Stomach (tissue), 9 donors: Measurements from ENCODE around the gene TNFSF8. TPM values are rescaled to one million over a fixed set of nuclear protein-coding genes. Genes with fewer than 3 reads are reported as not detected.

Experiments
- DNase-seq, 2 donors: peaks; one replicate each; pipeline versions ENCODE4 v3.0.0 to v3.0.0-alpha.2; 2013 to 2019
- H3K27ac ChIP-seq, 5 donors: fragments of 200-600 bp in 4 of 5; sonication (generic) in 4 of 5; one replicate each; pipeline ENCODE4 v1.5.1; 2013 to 2019; ENCODE audit warnings: mild to moderate bottlenecking in 1 of 5, moderate library complexity in 1 of 5
- H3K27me3 ChIP-seq, 3 donors: fragments of 200-600 bp; sonication (generic); one replicate each; pipeline ENCODE4 v1.5.1; 2017 to 2019; ENCODE audit warnings: mixed run types in 1 of 3
- H3K36me3 ChIP-seq, 4 donors: fragments of 200-600 bp; sonication (generic); 1 replicate in 3 of 4; 2 replicates in 1 of 4; pipeline ENCODE4 v1.5.1; 2016 to 2019
- H3K4me1 ChIP-seq, 4 donors: fragments of 200-600 bp; sonication (generic); one replicate each; pipeline ENCODE4 v1.5.1; 2016 to 2019
- H3K4me3 ChIP-seq, 4 donors: fragments of 200-600 bp; sonication (generic) in 3 of 4; one replicate each; pipeline ENCODE4 v1.5.1; 2016 to 2019; ENCODE audit warnings: mild to moderate bottlenecking in 1 of 4
- H3K9me3 ChIP-seq, 4 donors: fragments of 200-600 bp; sonication (generic); one replicate each; pipeline ENCODE4 v1.5.1; 2016 to 2019
- EP300 ChIP-seq: sonication (generic); formaldehyde crosslinking; IDR thresholded peaks from one replicate; pipeline ENCODE4 v1.6.1; 2017; ENCODE audit warnings: antibody characterized with exemption
- POLR2A ChIP-seq, 4 donors: fragments of 450-650 bp; IDR thresholded peaks; one replicate each; pipeline ENCODE4 v1.6.1; 2016; ENCODE audit warnings: antibody characterized with exemption in 4 of 4, control low read depth in 2 of 4, mild to moderate bottlenecking in 1 of 4, moderate library complexity in 1 of 4
- POLR2AphosphoS5 ChIP-seq, 3 donors: sonication (generic); formaldehyde crosslinking; IDR thresholded peaks; one replicate each; pipeline ENCODE4 v1.6.1; 2016; ENCODE audit warnings: antibody characterized with exemption in 3 of 3
- WGBS, 5 donors: extraction: QIAGEN DNeasy Blood & Tissue Kit in 3 of 5; methylation state at CpG; one replicate each; pipeline versions ENCODE4 v1.1.5 to v1.1.7; 2013 to 2018; 5-methylcytosine and 5-hydroxymethylcytosine counted together
- intact Hi-C: fragments of 100-400 bp; cut with DNase I; formaldehyde crosslinking; loops from one replicate; pipeline ENCODE4 v1.15.1; 2023; ENCODE audit warnings: low total_unique reads
- polyA plus RNA-seq, 3 donors: library from polyadenylated mRNA; stranded (reverse); fragments of 200-250 nt; gene quantifications; one replicate each; pipeline ENCODE4 v1.2.3, GENCODE V29; 2013
- total RNA-seq, 5 donors: library from RNA; depleted of rRNA; stranded (reverse); fragments of >200 nt; gene quantifications; one replicate each; pipeline versions ENCODE4 v1.1.0 to v1.2.3, GENCODE V29; 2014 to 2016
- TF ChIP-seq, protein P1 (sequence below), 7 experiments: fragments of 450-650 bp in 4 of 7; fragments of 200-600 bp in 3 of 7; sonication (generic) in 3 of 7; IDR thresholded peaks; one replicate each; pipeline ENCODE4 v1.5.1; 2016 to 2019; ENCODE audit warnings: antibody characterized with exemption in 7 of 7, control low read depth in 2 of 7, mild to moderate bottlenecking in 1 of 7
- donor health status: healthy with polysubstance abuse.
- donor health status: Bipolar disorder and iron deficiency.
- donor health status: healthy.

Gene TNFSF8
- total and polyA plus RNA-seq, 8 donors = 0.40 to 14.0 (median 3.2) TPM; not detected in 2

DNA sequence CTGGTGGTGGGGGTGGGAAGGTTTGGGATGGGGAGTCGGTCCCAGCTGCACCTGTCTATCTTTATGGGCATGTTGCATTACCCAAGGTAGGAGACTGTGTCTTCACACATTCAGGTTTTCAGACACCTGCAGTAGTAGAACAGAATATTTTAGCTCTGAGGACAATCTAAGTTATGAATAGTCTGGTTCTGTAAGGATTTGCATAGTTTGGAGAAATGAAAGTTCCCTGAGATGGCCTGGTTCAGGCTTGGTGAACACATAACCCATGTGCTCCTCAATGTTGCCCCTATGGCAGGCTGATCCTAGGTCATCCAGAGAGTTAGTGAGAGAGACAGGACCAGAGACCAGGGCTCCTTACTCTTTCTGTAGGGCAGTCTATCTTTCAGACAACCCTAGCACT, 20.7 kb downstream of the TNFSF8 start:
- intact Hi-C loops = loop anchor here (5.0 to 10.0 kb wide), 2 partner anchors 95 to 172 kb away; no protein-coding TSS in a partner anchor
- DNase-seq = no peak

DNA sequence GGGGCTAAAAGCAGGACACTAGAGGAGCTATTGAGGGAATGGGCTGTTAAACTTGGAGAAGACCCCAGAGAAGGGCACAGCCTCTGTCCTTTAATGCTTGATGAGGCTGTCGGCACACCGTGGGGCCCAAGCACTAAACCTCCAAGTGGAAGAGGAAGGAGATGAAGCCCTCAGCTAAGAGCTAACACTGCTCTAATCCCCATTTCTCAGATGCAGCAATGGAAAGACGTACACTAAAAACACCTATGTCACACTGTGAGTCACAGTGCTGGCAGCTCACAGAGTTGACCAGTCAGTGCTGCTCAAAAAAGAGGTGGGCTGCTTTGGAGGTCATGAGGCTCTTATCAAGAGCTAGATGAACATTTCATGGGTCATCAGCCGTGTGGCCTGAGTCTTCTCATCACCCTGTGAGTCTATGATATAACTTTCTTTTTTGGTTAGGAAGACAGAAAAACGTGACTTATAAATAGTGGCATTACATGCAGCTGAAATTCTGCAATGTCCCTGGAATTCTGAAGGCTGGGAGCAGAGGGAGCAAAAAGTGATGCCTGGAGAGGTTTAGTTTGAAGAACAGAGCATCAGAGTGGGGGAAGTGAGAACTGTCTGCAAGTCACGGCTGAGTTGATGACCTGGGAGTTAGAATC, 21.5 kb downstream of the TNFSF8 start:
- H3K4me3 ChIP-seq = no peak overlapping the region
- no peak overlapping the region for H3K27ac ChIP-seq
- H3K4me1 ChIP-seq = peaks cover 0 to 17% (median 3%) of the 10 kb centered on the region in 4 donors
- 75 to 84% (median 79%) methylated on average over 6 of the region's 6 CpGs for WGBS, 5 donors
- intact Hi-C loops = no loop called here
- TF ChIP-seq POLR2AphosphoS5 (IDR thresholded peaks at IDR 0.05) (no peak), POLR2A (IDR thresholded peaks at IDR 0.05) (no peak), EP300 (no peak)
- TF ChIP-seq, protein P1, sequence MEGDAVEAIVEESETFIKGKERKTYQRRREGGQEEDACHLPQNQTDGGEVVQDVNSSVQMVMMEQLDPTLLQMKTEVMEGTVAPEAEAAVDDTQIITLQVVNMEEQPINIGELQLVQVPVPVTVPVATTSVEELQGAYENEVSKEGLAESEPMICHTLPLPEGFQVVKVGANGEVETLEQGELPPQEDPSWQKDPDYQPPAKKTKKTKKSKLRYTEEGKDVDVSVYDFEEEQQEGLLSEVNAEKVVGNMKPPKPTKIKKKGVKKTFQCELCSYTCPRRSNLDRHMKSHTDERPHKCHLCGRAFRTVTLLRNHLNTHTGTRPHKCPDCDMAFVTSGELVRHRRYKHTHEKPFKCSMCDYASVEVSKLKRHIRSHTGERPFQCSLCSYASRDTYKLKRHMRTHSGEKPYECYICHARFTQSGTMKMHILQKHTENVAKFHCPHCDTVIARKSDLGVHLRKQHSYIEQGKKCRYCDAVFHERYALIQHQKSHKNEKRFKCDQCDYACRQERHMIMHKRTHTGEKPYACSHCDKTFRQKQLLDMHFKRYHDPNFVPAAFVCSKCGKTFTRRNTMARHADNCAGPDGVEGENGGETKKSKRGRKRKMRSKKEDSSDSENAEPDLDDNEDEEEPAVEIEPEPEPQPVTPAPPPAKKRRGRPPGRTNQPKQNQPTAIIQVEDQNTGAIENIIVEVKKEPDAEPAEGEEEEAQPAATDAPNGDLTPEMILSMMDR (IDR thresholded peaks at IDR 0.05) = no peak
- no peaks in the 10 kb centered on the region for H3K36me3 ChIP-seq
- H3K9me3 ChIP-seq = no peaks in the 10 kb centered on the region
- no peak for DNase-seq
- no peaks in the 10 kb centered on the region for H3K27me3 ChIP-seq

More for the DNA sequence above, 20.7 kb downstream of the TNFSF8 start:
- Histone ChIP-seq H3K9me3 (no peaks in the 10 kb centered on the region), H3K27me3 (no peaks in the 10 kb centered on the region), H3K36me3 (no peaks in the 10 kb centered on the region), H3K4me1 (peaks cover 0 to 17% (median 3%) of the 10 kb centered on the region in 4 donors), H3K27ac (no peak overlapping the region), H3K4me3 (no peak overlapping the region)
- WGBS, 5 donors = 57 to 100% (median 84%) methylated on average over 1 of the region's 1 CpG
- TF ChIP-seq POLR2A (IDR thresholded peaks at IDR 0.05) = no peak
- no peak for TF ChIP-seq EP300
- TF ChIP-seq, protein P1 (IDR thresholded peaks at IDR 0.05) = no peak
- TF ChIP-seq POLR2AphosphoS5 (IDR thresholded peaks at IDR 0.05) = no peak

DNA sequence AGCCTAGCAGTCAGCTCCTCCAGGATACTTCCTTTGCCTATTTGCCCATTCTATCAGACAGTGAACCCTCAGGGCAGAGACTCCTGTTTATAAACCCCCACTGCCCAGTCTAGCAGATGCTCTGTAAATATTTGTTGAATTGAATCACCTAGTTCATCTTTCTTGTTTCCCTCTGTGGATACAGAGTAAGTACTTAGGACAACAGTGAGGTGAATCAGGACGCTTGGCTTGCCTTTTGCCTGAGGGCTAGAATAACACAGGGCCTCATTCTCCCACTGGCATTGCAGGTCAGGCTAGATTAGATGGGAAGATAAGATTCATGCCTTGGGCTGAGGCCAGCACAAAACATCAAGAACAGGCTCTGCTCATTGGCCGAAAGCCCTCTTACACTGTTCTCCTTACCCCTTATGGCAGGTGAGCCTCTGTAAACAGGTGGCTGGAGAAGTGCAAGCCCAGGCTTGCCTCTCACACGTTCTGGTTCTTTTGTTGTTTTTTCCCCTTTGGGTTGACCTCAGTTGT, 22.2 kb downstream of the TNFSF8 start:
- Histone ChIP-seq H3K4me3 (no peak overlapping the region), H3K27me3 (no peaks in the 10 kb centered on the region), H3K9me3 (no peaks in the 10 kb centered on the region), H3K4me1 (peaks cover 0 to 17% (median 3%) of the 10 kb centered on the region in 4 donors), H3K36me3 (no peaks in the 10 kb centered on the region), H3K27ac (no peak overlapping the region)
- intact Hi-C loops = no loop called here
- peak in 1 of 2 donors; percentile 29 for DNase-seq
- TF ChIP-seq, protein P1 (IDR thresholded peaks at IDR 0.05) = no peak
- TF ChIP-seq POLR2AphosphoS5 (IDR thresholded peaks at IDR 0.05) (no peak), POLR2A (IDR thresholded peaks at IDR 0.05) (no peak), EP300 (no peak)
- WGBS, 5 donors = 45 to 58% (median 50%) methylated on average over 3 of the region's 3 CpGs

DNA sequence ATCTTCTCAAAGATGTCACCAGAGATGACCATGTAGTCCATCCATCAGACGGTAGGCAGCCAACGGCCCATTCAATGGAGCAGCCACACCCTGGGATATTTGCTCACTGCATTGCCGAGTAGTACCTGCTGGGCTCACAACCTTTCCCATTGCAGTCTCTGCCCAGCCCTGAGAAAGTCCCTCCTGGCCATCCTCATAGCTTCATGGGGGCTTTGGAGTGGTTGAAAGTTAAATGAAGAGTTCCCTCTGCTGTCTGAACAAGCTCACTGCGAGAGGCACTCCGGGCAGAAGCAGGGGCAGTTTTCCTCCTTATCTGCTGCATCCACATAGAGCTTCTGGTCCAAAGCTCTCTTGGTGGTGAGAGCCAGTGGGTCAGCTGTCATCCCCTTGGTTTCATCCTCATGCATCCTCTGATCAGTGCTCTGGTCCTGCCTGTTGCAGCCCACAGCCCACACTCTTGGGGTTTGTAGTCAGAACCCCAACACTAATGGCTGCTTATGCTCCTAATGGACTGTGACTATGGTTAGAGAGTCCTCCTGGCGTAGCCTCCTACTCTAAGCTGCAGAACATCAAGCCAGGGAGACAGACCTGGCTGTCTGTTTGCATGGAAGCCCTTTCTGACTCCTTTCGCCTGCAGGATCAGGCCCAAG, 23.3 kb downstream of the TNFSF8 start:
- peaks cover 0 to 17% (median 3%) of the 10 kb centered on the region in 4 donors for H3K4me1 ChIP-seq
- H3K9me3 ChIP-seq = no peaks in the 10 kb centered on the region
- no peak overlapping the region for H3K4me3 ChIP-seq
- H3K27me3 ChIP-seq = no peaks in the 10 kb centered on the region
- intact Hi-C loops = no loop called here
- WGBS, 5 donors = 46 to 78% (median 49%) methylated on average over 5 to 7 of the region's 7 CpGs
- TF ChIP-seq, protein P1 (IDR thresholded peaks at IDR 0.05) = peak in 5 of 7 experiments; percentile 27 to 48 (median 36)
- no peak for TF ChIP-seq EP300
- H3K27ac ChIP-seq = no peak overlapping the region
- DNase-seq = peak in 1 of 2 donors; percentile 67
- no peaks in the 10 kb centered on the region for H3K36me3 ChIP-seq
